GM23338 (cell line): Measurements from ENCODE around the gene CEP70. TPM values are rescaled to one million over a fixed set of nuclear protein-coding genes. Genes with fewer than 3 reads are reported as not detected.

Experiments used
- ATAC-seq: fragments of 200-7000 bp; cut with Tn5 transposase; 3 replicates; pipeline ENCODE4 v1.9.1; 2020
- DNase-seq: peaks from one replicate; pipeline ENCODE4 v3.0.0-alpha.2; 2015; ENCODE audit warnings: low spot score
- H2AFZ ChIP-seq: fragments of 200-600 bp; sonication (generic); 2 replicates; pipeline ENCODE4 v1.8.0; 2016; ENCODE audit warnings: antibody characterized with exemption, mild to moderate bottlenecking, moderate library complexity
- H3F3A ChIP-seq: fragments of 200-600 bp; sonication (generic); replicated peaks from 2 replicates; pipeline ENCODE4 v1.8.0; 2017; ENCODE audit warnings: antibody characterized with exemption, mixed run types, low read depth
- H3K27ac ChIP-seq: fragments of 200-600 bp; sonication (generic); 2 replicates; pipeline ENCODE4 v1.6.1; 2016; ENCODE audit warnings: low read depth
- H3K27me3 ChIP-seq: fragments of 200-600 bp; sonication (generic); 2 replicates; pipeline ENCODE4 v1.8.0; 2016; ENCODE audit warnings: mild to moderate bottlenecking, mixed run types, moderate library complexity; ENCODE audit not compliant: insufficient read depth
- H3K36me3 ChIP-seq: fragments of 200-600 bp; sonication (generic); 2 replicates; pipeline ENCODE4 v1.8.0; 2016; ENCODE audit warnings: mild to moderate bottlenecking; ENCODE audit not compliant: insufficient read depth
- H3K4me1 ChIP-seq: fragments of 200-600 bp; sonication (generic); 2 replicates; pipeline ENCODE4 v1.8.0; 2016; ENCODE audit warnings: mild to moderate bottlenecking, moderate library complexity; ENCODE audit not compliant: insufficient read depth
- H3K4me2 ChIP-seq: fragments of 200-600 bp; sonication (generic); 2 replicates; pipeline ENCODE4 v1.7.1; 2017; ENCODE audit warnings: mixed run types
- H3K4me3 ChIP-seq: fragments of 200-600 bp; sonication (generic); 2 replicates; pipeline ENCODE4 v1.6.1; 2016; ENCODE audit warnings: mixed run types
- H3K79me2 ChIP-seq: fragments of 200-600 bp; sonication (generic); replicated peaks from 2 replicates; pipeline ENCODE4 v1.8.0; 2017; ENCODE audit warnings: mild to moderate bottlenecking; ENCODE audit not compliant: insufficient read depth
- H3K9me2 ChIP-seq: fragments of 200-600 bp; sonication (generic); 2 replicates; pipeline ENCODE4 v1.8.0; 2017; ENCODE audit not compliant: insufficient read depth
- H4K20me1 ChIP-seq: fragments of 200-600 bp; sonication (generic); replicated peaks from 2 replicates; pipeline ENCODE4 v1.8.0; 2017; ENCODE audit warnings: mild to moderate bottlenecking; ENCODE audit not compliant: insufficient read depth
- H3K27ac Mint-ChIP-seq: 2 replicates; pipeline ENCODE4 v1.8.0; 2020; ENCODE audit warnings: inconsistent platforms, mild to moderate bottlenecking, moderate library complexity, mixed read lengths
- H3K27me3 Mint-ChIP-seq: 3 replicates; pipeline ENCODE4 v1.8.0; 2022; ENCODE audit warnings: low read depth, mild to moderate bottlenecking, moderate library complexity, mixed read lengths, inconsistent platforms; ENCODE audit not compliant: insufficient read depth, poor library complexity
- H3K36me3 Mint-ChIP-seq: 3 replicates; pipeline ENCODE4 v1.8.0; 2021; ENCODE audit warnings: low read depth, mild to moderate bottlenecking, inconsistent platforms, moderate library complexity, mixed read lengths
- H3K4me1 Mint-ChIP-seq: 3 replicates; pipeline ENCODE4 v1.8.0; 2020; ENCODE audit warnings: mild to moderate bottlenecking, inconsistent platforms, mixed read lengths
- H3K4me3 Mint-ChIP-seq: 3 replicates; pipeline ENCODE4 v1.8.0; 2021; ENCODE audit warnings: moderate library complexity, mild to moderate bottlenecking, inconsistent platforms, mixed read lengths
- H3K9me3 Mint-ChIP-seq: 3 replicates; pipeline ENCODE4 v1.8.0; 2020; ENCODE audit warnings: moderate library complexity, mild to moderate bottlenecking, inconsistent platforms, mixed read lengths
- CREB1 ChIP-seq: fragments of 250-450 bp; sonication (Bioruptor Pico); IDR thresholded peaks from 2 replicates; pipeline ENCODE4 v1.5.0; 2020; ENCODE audit warnings: low read depth, mild to moderate bottlenecking, moderate library complexity
- NANOG ChIP-seq: IDR thresholded peaks from 2 replicates; pipeline ENCODE4 v1.6.1; 2016; ENCODE audit warnings: antibody characterized with exemption, borderline replicate concordance
- ZNF462 ChIP-seq: fragments of 250-450 bp; sonication (Bioruptor Pico); IDR thresholded peaks from 2 replicates; pipeline ENCODE4 v1.5.0; 2020; ENCODE audit warnings: mild to moderate bottlenecking, moderate library complexity
- polyA plus RNA-seq: library from polyadenylated mRNA; unstranded; fragments of >200 nt; fragmentation: Nextera tagmentation; extraction: Ambion mirVana; gene quantifications from 2 replicates; pipeline ENCODE4 v1.2.1, GENCODE V29; 2016
- total RNA-seq: library from RNA; depleted of rRNA; stranded (reverse); fragments of >200 nt; shearing (Covaris generic); gene quantifications from 2 replicates; pipeline ENCODE4 v1.2.3, GENCODE V29; 2014

The CEP70 gene
- total and polyA plus RNA-seq, 2 experiments from 2014 or later, result 28.8 to 31.4 TPM

- no peak for TF ChIP-seq ZNF462 (CRISPR knock-in tag)
Observed at GRCh38 chr3:138615462-138615861, 21.4 kb upstream of the CEP70 start (continued).

DNA sequence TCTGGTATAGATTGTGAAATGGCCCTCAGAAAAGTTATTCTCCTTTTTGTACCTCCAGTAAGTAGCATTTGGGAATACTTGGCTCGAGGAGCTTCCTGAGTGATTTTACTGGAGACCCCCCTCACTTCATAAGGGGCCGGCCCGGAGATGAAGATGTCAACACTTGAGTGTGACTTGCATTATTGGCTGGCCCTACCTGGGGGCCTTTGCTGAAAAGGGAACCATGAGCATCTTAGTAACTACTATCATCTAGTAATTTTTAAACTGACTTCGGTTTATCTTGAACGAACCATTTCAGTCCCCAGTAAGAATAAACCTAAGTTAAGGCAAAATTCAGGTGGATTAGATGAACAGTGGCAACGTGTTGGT, 15.8 kb upstream of the CEP70 start:
- Histone ChIP-seq H3K4me3 (peak overlapping the region; percentile 82), H2AFZ (peak overlapping the region; percentile 69)

More for the DNA sequence above, 15.8 kb upstream of the CEP70 start:
- Histone ChIP-seq H3K27me3 (peaks cover 6% of the 10 kb centered on the region), H3K27ac (no peak overlapping the region), H4K20me1 (no peaks in the 10 kb centered on the region), H3K36me3 (no peaks in the 10 kb centered on the region), H3K4me2 (peak overlapping the region; percentile 87), H3K79me2 (no peaks in the 10 kb centered on the region), H3K9me2 (no peaks in the 10 kb centered on the region), H3K4me1 (peaks cover 14% of the 10 kb centered on the region), H3F3A (0 out of 2 replicates have a peak, but pooled peaks cover 3% of the 10 kb centered on the region)
- Mint-ChIP-seq H3K4me3 (peak overlapping the region; percentile 86), H3K9me3 (peaks cover 3% of the 10 kb centered on the region; the same call in 2 of the 3 replicates), H3K4me1 (peaks cover 12% of the 10 kb centered on the region), H3K27me3 (peaks cover 17% of the 10 kb centered on the region), H3K27ac (no peak overlapping the region; the same call in 1 of the 2 replicates), H3K36me3 (no peaks in the 10 kb centered on the region; the same call in 2 of the 3 replicates)
- DNase-seq (no peak), ATAC-seq (no peak)
- TF ChIP-seq CREB1 (CRISPR knock-in tag) (no peak), NANOG (no peak)
